Heart right ventricle (tissue), 16 donors: ENCODE data around the gene MAG. TPM values are rescaled to one million over a fixed set of nuclear protein-coding genes. Genes with fewer than 3 reads are reported as not detected.

Source experiments
- ATAC-seq, 8 donors: fragments of 200-7000 bp; cut with Tn5 transposase; one replicate each; pipeline ENCODE4 v1.9.1; 2020; ENCODE audit warnings: mild to moderate bottlenecking in 8 of 8, moderate library complexity in 8 of 8, moderate number of reproducible peaks in 1 of 8
- DNase-seq, 2 donors: peaks; one replicate each; pipeline ENCODE4 v3.0.0-alpha.2; 2020
- H3K27ac ChIP-seq, 10 donors: fragments of 200-600 bp; sonication (generic) in 2 of 10; one replicate each; pipeline versions ENCODE4 v1.5.0 to v1.8.0; 2020 to 2022; ENCODE audit warnings: mild to moderate bottlenecking in 3 of 10
- H3K27me3 ChIP-seq, 7 donors: fragments of 200-600 bp; one replicate each; pipeline ENCODE4 v1.8.0; 2021 to 2022; ENCODE audit warnings: mild to moderate bottlenecking in 2 of 7
- H3K36me3 ChIP-seq, 9 donors: fragments of 200-600 bp; sonication (generic) in 1 of 9; one replicate each; pipeline versions ENCODE4 v1.5.0 to v1.8.0; 2020 to 2022; ENCODE audit warnings: mild to moderate bottlenecking in 2 of 9
- H3K4me1 ChIP-seq, 9 donors: fragments of 200-600 bp; sonication (generic) in 1 of 9; one replicate each; pipeline versions ENCODE4 v1.5.0 to v1.8.0; 2020 to 2022; ENCODE audit warnings: mild to moderate bottlenecking in 4 of 9
- H3K4me3 ChIP-seq, 10 donors: fragments of 200-600 bp; sonication (generic) in 2 of 10; one replicate each; pipeline versions ENCODE4 v1.5.0 to v1.8.0; 2020 to 2022; ENCODE audit warnings: mild to moderate bottlenecking in 7 of 10, moderate library complexity in 2 of 10
- H3K9me3 ChIP-seq, 11 donors: fragments of 200-600 bp in 10 of 11; sonication (generic) in 2 of 11; one replicate each; pipeline versions ENCODE4 v1.5.0 to v1.8.0; 2013 to 2022; ENCODE audit warnings: mild to moderate bottlenecking in 2 of 11, control low read depth in 1 of 11, moderate library complexity in 1 of 11
- WGBS, 2 donors: extraction: QIAGEN DNeasy Blood & Tissue Kit; methylation state at CpG; one replicate each; pipeline ENCODE4 v1.1.7; 2013; ENCODE audit warnings: inconsistent platforms in 1 of 2; 5-methylcytosine and 5-hydroxymethylcytosine counted together
- intact Hi-C, 10 donors: fragments of 100-400 bp; cut with DNase I; formaldehyde crosslinking; loops; one replicate each; pipeline versions ENCODE4 v1.11.1 to v1.14.2; 2022
- polyA plus RNA-seq, 2 donors: library from polyadenylated mRNA; stranded (reverse); fragments of 200-250 nt; gene quantifications; one replicate each; pipeline ENCODE4 v1.2.3, GENCODE V29; 2013
- total RNA-seq, 10 donors: library from RNA; stranded (reverse); fragmentation: NEBNext Ultra II Directional in 3 of 10; extraction: Animal tissue kit (Norgen Biotek cat#: 25700) in 3 of 10; gene quantifications; one replicate each; pipeline versions ENCODE4 v1.2.1 to v1.2.4, GENCODE V29; 2021 to 2023
- TF ChIP-seq, protein P1 (sequence below), 9 donors: fragments of 200-600 bp; sonication (generic) in 2 of 9; IDR thresholded peaks; one replicate each; pipeline versions ENCODE4 v1.5.0 to v1.8.0; 2021 to 2022; ENCODE audit warnings: antibody characterized with exemption in 9 of 9, mild to moderate bottlenecking in 5 of 9, moderate library complexity in 1 of 9
- donor health status: Arrhythmogenic right ventricular cardiomyopathy.
- donor health status: ischemic (EF 13 %, LVEDD 7.1; RV severe dilation, severe dysfunction).
- donor health status: healthy with polysubstance abuse.
- donor health status: DM: no; HTN: yes; CAD: no.
- donor health status: DM: no; HTN: no; CAD: no.
- donor health status: ischemic (EF 25% LVEDD 6.9; RV normal size, moderate dysfunction).
- donor health status: ischemic (EF 25% LVEDD 5.7; RV mildly dilated, moderate dysfunction).
- donor health status: healthy.
- donor health status: DM: yes; HTN: yes; CAD: no.
- donor health status: Ischemic cardiomyopathy.
- donor health status: ischemic (EF 35%, LVEDD 5.7; RV mildly dilated, moderate dysfunction).
- donor health status: nonischemic (EF 11% LVEDD 7.7; RV severe dilation, severe dysfunction).
- donor health status: DM: yes; HTN: yes; CAD: no.
- donor health status: PGD.
- donor health status: ischemic (EF 29% LVEDD 5.4; RV normal size, mild dysfunction).
- donor health status: nonischemic (EF 23%, LVEDD 6.1; RV moderate dilation, normal function).

The MAG gene
- total and polyA plus RNA-seq, 12 donors = 0.04 to 0.39 TPM; not detected in 10

DNA sequence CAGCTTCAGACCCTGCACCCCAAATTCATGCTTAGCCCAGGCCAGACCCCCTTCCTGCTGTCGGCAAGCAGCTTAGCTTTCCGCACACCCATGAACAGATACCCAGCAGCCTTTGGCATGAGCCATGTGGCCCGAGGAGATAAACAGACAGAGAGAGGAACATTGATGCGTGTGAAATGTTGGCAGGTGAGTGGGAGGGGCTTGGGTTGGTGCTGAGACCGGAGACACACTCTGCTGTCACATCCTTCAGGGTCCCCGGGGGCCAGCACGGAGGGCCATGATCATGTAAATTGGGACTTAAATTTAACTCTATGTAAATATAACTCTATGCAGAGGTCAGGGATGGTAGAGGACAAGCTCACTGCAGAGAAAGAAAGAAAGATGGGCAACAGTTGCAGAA is 38.5 kb downstream of the MAG start:
- H3K36me3 ChIP-seq = no peaks in the 10 kb centered on the region
- H3K4me3 ChIP-seq = no peak overlapping the region
- peaks cover 0 to 58% (median 39%) of the 10 kb centered on the region in 7 donors for H3K27me3 ChIP-seq
- no peak overlapping the region for H3K27ac ChIP-seq
- H3K4me1 ChIP-seq = peaks cover 0 to 6% (median 0%) of the 10 kb centered on the region in 9 donors
- ATAC-seq (no peak), DNase-seq (no peak)
- WGBS, 2 donors = 52 to 58% methylated on average over 7 of the region's 7 CpGs
- H3K9me3 ChIP-seq = no peaks in the 10 kb centered on the region
- intact Hi-C loops = no loop called here
- TF ChIP-seq, protein P1, sequence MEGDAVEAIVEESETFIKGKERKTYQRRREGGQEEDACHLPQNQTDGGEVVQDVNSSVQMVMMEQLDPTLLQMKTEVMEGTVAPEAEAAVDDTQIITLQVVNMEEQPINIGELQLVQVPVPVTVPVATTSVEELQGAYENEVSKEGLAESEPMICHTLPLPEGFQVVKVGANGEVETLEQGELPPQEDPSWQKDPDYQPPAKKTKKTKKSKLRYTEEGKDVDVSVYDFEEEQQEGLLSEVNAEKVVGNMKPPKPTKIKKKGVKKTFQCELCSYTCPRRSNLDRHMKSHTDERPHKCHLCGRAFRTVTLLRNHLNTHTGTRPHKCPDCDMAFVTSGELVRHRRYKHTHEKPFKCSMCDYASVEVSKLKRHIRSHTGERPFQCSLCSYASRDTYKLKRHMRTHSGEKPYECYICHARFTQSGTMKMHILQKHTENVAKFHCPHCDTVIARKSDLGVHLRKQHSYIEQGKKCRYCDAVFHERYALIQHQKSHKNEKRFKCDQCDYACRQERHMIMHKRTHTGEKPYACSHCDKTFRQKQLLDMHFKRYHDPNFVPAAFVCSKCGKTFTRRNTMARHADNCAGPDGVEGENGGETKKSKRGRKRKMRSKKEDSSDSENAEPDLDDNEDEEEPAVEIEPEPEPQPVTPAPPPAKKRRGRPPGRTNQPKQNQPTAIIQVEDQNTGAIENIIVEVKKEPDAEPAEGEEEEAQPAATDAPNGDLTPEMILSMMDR (IDR thresholded peaks at IDR 0.05) = no peak

DNA sequence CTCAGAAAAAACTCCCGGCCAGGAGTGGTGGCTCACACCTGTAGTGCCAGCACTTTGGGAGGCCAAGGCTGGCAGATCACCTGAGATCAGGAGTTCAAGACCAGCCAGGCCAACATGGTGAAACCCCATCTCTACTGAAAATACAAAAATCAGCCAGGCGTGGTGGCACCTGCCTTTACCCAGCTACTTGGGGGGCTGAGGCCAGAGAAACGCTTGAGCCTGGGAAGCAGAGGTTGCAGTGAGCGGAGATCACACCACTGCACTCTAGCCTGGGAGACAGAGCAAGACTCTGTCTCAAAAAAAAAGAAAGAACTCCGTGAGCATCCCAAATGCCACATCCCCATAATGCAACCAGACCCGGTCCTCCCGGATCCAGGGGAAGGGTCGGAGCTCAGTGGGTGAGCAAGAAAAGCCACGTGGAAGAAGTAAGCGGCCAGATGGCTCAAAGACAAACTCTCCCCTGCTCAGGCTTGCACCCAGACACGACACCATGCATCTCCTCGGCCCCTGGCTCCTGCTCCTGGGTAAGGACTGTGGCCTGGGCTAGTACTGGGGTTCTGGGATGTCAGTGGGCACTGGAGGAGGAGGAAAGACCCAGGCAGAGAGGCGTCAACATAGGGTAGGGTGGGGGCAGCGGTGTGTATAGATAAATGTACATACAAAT is 39.7 kb downstream of the MAG start:
- TF ChIP-seq, protein P1 (IDR thresholded peaks at IDR 0.05) = no peak
- no peak overlapping the region for H3K27ac ChIP-seq
- H3K4me1 ChIP-seq = peaks cover 0 to 6% (median 0%) of the 10 kb centered on the region in 9 donors
- H3K9me3 ChIP-seq = no peaks in the 10 kb centered on the region
- no peak for ATAC-seq
- 87 to 91% methylated on average over 14 of the region's 14 CpGs for WGBS, 2 donors
- intact Hi-C loops = no loop called here
- H3K27me3 ChIP-seq = peaks cover 0 to 58% (median 39%) of the 10 kb centered on the region in 7 donors
- no peaks in the 10 kb centered on the region for H3K36me3 ChIP-seq
- H3K4me3 ChIP-seq = no peak overlapping the region
- DNase-seq = no peak

DNA sequence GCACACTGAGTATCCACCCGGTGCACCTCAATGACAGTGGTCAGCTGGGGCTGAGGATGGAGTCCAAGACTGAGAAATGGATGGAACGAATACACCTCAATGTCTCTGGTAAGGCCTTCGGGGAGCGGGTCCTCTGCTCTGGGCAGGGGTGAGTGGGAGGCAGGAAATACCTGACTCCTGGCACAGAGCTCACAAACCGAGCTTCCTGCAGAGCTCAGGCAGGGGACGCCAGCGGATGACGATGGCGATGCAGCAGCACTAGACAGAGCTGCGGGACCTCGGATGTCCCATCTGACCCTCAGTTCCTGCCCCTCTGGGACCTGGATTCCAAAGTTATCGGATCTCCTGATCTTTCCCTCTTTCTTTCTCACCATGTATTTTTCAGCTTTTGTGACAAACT is 40.9 kb downstream of the MAG start:
- DNase-seq = no peak
- TF ChIP-seq, protein P1 (IDR thresholded peaks at IDR 0.05) = no peak
- intact Hi-C loops = no loop called here
- Histone ChIP-seq H3K27me3 (peaks cover 0 to 60% (median 39%) of the 10 kb centered on the region in 7 donors), H3K4me1 (peaks cover 0 to 6% (median 0%) of the 10 kb centered on the region in 9 donors), H3K36me3 (no peaks in the 10 kb centered on the region), H3K4me3 (no peak overlapping the region), H3K9me3 (no peaks in the 10 kb centered on the region), H3K27ac (no peak overlapping the region)
- WGBS, 2 donors = 58 to 59% methylated on average over 12 of the region's 12 CpGs
- no peak for ATAC-seq

DNA sequence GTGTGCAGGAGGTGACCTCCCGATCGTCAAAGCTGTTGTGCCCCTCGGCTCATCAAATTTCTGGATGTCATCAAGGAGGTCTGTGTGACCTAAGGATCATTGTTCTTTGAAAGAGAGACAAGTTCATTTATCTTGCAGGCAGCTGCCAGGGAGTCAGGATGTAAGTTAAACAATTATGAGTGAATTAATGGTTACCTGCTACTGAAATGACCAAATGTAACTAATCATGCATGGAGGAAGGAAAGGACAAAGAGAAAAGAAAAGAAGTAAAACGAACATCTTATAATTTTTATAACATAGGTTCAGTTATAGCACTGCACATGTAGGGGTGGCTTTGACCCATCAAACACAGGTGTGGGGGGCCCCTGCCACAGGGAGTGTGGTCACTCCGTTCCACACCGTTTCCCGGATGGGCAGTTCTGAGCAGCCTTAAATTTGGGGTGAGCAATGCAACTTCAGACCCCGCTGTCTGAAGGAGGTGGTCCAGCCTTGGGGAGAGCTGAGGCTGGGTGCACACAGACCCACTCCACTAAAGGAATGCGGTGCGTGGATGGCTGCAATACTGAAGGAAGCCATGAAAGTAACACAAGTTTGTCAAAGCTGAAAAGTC is 42.3 kb downstream of the MAG start:
- ATAC-seq = no peak
- H3K4me1 ChIP-seq = no peaks in the 10 kb centered on the region

More for the DNA sequence above, 42.3 kb downstream of the MAG start:
- no peaks in the 10 kb centered on the region for H3K9me3 ChIP-seq
- H3K27me3 ChIP-seq = peaks cover 0 to 50% (median 35%) of the 10 kb centered on the region in 7 donors
- DNase-seq = no peak
- H3K36me3 ChIP-seq = no peaks in the 10 kb centered on the region
- WGBS, 2 donors = 83 to 90% methylated on average over 10 of the region's 10 CpGs
- no peak overlapping the region for H3K27ac ChIP-seq
- no peak overlapping the region for H3K4me3 ChIP-seq
- TF ChIP-seq, protein P1 (IDR thresholded peaks at IDR 0.05) = no peak
- intact Hi-C loops = no loop called here
